ENCODE results near the gene NR2C2AP. TPM values are rescaled to one million over a fixed set of nuclear protein-coding genes. Genes with fewer than 3 reads are reported as not detected.

Gene NR2C2AP
- total and polyA plus RNA-seq, 8 donors, result 0.45 to 28.9 (median 16.5) TPM; not detected in 2

DNA sequence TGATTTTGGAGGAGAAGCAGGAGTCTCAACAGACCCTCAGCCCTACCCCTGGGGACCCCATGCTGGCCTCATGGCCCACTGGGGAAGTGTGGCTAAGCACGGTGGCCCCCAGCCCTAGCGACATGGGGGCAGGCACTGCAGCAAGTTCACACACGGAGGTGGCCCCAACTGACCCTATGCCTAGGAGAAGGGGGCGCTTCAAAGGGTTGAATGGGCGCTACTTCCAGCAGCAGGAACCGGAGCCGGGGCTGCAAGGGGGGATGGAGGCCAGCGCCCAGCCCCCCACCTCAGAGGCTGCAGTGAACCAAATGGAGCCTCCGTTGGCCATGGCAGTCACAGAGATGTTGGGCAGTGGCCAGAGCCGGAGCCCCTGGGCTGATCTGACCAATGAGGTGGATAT, 23.4 kb upstream of the NR2C2AP start:
- H3K27ac ChIP-seq, result no peak overlapping the region
- no peaks in the 10 kb centered on the region for H3K36me3 ChIP-seq
- intact Hi-C loops (cut with DNase I; ENCODE audit: low total_unique reads), result no loop called here
- H3K9me3 ChIP-seq, result no peaks in the 10 kb centered on the region
- WGBS, 5 donors, result 62 to 67% (median 64%) methylated on average over 9 to 10 of the region's 10 CpGs
- TF ChIP-seq CTCF (IDR thresholded peaks at IDR 0.05), result no peak
- TF ChIP-seq POLR2A (IDR thresholded peaks at IDR 0.05), result no peak
- TF ChIP-seq POLR2AphosphoS5 (IDR thresholded peaks at IDR 0.05), result no peak
- no peak for TF ChIP-seq EP300 (IDR thresholded peaks at IDR 0.05)
- no peak overlapping the region for H3K4me3 ChIP-seq
- DNase-seq, result no peak
- peaks cover 6 to 68% (median 46%) of the 10 kb centered on the region in 3 donors for H3K27me3 ChIP-seq
- peaks cover 0 to 11% (median 11%) of the 10 kb centered on the region in 4 donors for H3K4me1 ChIP-seq

GRCh38 chr19:19226204-19226603, 23.0 kb upstream of the NR2C2AP start:
- H3K27me3 ChIP-seq, result peaks cover 6 to 68% (median 46%) of the 10 kb centered on the region in 3 donors

DNA sequence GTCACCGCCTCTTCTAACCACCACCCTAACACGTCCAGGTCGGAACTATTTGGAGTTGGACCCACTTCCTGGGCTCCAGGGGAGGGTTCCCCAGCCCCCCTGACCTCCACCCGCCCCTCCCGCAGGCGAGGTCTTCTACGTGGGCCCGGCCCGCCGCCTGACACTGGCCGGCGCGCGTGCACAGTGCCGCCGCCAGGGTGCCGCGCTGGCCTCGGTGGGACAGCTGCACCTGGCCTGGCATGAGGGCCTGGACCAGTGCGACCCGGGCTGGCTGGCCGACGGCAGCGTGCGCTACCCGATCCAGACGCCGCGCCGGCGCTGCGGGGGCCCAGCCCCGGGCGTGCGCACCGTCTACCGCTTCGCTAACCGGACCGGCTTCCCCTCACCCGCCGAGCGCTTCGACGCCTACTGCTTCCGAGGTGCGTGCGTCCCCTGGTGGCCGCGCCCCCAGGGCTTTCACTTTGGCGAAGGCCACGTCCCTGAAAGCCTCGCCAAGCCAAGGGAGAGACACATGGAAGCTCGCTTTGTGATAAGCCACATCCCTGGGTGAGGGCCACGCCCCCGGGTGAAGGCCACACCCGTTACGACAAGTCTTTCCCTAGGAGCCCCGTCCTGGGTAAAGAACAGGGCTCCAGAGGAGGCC, 21.8 kb upstream of the NR2C2AP start:
- TF ChIP-seq CTCF (IDR thresholded peaks at IDR 0.05), result peak in 5 of 7 experiments; percentile 21 to 74 (median 55)
- TF ChIP-seq POLR2A (IDR thresholded peaks at IDR 0.05), result no peak
- peak; percentile 75 to 87 for DNase-seq
- WGBS, 5 donors, result 1 to 3% (median 2%) methylated on average over 15 to 59 of the region's 59 CpGs
- H3K36me3 ChIP-seq, result no peaks in the 10 kb centered on the region
- H3K4me3 ChIP-seq, result peak overlapping the region; percentile 35 to 61 (median 42)
- no peaks in the 10 kb centered on the region for H3K9me3 ChIP-seq
- H3K4me1 ChIP-seq, result peaks cover 0 to 11% (median 11%) of the 10 kb centered on the region in 4 donors
- H3K27me3 ChIP-seq, result peaks cover 6 to 68% (median 46%) of the 10 kb centered on the region in 3 donors
- no peak overlapping the region for H3K27ac ChIP-seq
- intact Hi-C loops (cut with DNase I; ENCODE audit: low total_unique reads), result no loop called here

More at GRCh38 chr19:19226204-19226603, 23.0 kb upstream of the NR2C2AP start:
- Histone ChIP-seq H3K4me1 (peaks cover 0 to 11% (median 11%) of the 10 kb centered on the region in 4 donors), H3K27ac (no peak overlapping the region), H3K9me3 (no peaks in the 10 kb centered on the region), H3K4me3 (no peak overlapping the region), H3K36me3 (no peaks in the 10 kb centered on the region)
- intact Hi-C loops (cut with DNase I; ENCODE audit: low total_unique reads), result no loop called here
- no peak for DNase-seq
- no peak for TF ChIP-seq EP300 (IDR thresholded peaks at IDR 0.05)
- no peak for TF ChIP-seq CTCF (IDR thresholded peaks at IDR 0.05)
- TF ChIP-seq POLR2A (IDR thresholded peaks at IDR 0.05), result no peak
- no peak for TF ChIP-seq POLR2AphosphoS5 (IDR thresholded peaks at IDR 0.05)
- 81 to 83% (median 83%) methylated on average over 5 of the region's 5 CpGs for WGBS, 5 donors

DNA sequence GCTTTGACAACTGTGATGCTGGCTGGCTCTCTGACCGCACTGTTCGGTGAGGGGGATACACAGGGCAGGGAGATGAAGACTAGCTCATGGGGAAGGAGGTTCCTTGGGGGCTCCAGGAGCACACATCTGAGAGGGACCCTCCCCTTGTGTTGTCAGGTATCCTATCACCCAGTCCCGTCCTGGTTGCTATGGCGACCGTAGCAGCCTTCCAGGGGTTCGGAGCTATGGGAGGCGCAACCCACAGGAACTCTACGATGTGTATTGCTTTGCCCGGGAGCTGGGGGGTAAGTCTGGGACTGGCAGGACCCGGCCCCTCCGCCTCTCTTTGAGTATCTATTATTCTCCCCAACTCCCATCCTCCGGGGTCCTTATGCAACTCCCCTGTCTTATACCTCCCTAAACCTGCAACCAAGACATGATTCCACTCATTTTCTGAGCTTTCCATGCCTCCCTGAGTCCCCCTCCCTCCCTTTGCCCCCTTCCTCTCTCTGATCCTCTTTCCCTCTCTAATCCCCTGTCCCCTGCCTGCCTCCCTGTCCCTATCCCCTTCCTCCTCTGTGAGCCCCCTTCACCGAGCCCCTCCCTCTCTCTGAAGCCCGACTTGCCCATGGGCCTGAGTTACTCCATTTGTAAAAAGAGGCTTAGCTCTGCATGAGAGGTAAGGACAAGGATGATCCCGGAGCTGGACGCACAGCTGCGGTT, 21.1 kb upstream of the NR2C2AP start:
- Histone ChIP-seq H3K36me3 (no peaks in the 10 kb centered on the region), H3K27me3 (peaks cover 6 to 69% (median 46%) of the 10 kb centered on the region in 3 donors), H3K27ac (no peak overlapping the region), H3K9me3 (no peaks in the 10 kb centered on the region), H3K4me1 (peaks cover 0 to 11% (median 11%) of the 10 kb centered on the region in 4 donors), H3K4me3 (peak overlapping the region; percentile 35 to 61 (median 42))
- WGBS, 5 donors, result 59 to 72% (median 67%) methylated on average over 12 to 17 of the region's 17 CpGs
- intact Hi-C loops (cut with DNase I; ENCODE audit: low total_unique reads), result no loop called here
- DNase-seq, result no peak
- TF ChIP-seq CTCF (IDR thresholded peaks at IDR 0.05) (no peak), POLR2AphosphoS5 (IDR thresholded peaks at IDR 0.05) (no peak), EP300 (IDR thresholded peaks at IDR 0.05) (no peak), POLR2A (IDR thresholded peaks at IDR 0.05) (no peak)

Measured in stomach (tissue), 9 donors.